Stomach (tissue), 4 donors: ENCODE measurements around the gene TMEM135.

Experiments
- POLR2A ChIP-seq, 4 donors: fragments of 450-650 bp; IDR thresholded peaks; one replicate each; pipeline ENCODE4 v1.6.1; 2016; ENCODE audit warnings: antibody characterized with exemption in 4 of 4, control low read depth in 2 of 4, mild to moderate bottlenecking in 1 of 4, moderate library complexity in 1 of 4
- TF ChIP-seq, protein P1 (sequence below), 7 experiments: fragments of 450-650 bp in 4 of 7; fragments of 200-600 bp in 3 of 7; sonication (generic) in 3 of 7; IDR thresholded peaks; one replicate each; pipeline ENCODE4 v1.5.1; 2016 to 2019; ENCODE audit warnings: antibody characterized with exemption in 7 of 7, control low read depth in 2 of 7, mild to moderate bottlenecking in 1 of 7

- TF ChIP-seq, protein P1, sequence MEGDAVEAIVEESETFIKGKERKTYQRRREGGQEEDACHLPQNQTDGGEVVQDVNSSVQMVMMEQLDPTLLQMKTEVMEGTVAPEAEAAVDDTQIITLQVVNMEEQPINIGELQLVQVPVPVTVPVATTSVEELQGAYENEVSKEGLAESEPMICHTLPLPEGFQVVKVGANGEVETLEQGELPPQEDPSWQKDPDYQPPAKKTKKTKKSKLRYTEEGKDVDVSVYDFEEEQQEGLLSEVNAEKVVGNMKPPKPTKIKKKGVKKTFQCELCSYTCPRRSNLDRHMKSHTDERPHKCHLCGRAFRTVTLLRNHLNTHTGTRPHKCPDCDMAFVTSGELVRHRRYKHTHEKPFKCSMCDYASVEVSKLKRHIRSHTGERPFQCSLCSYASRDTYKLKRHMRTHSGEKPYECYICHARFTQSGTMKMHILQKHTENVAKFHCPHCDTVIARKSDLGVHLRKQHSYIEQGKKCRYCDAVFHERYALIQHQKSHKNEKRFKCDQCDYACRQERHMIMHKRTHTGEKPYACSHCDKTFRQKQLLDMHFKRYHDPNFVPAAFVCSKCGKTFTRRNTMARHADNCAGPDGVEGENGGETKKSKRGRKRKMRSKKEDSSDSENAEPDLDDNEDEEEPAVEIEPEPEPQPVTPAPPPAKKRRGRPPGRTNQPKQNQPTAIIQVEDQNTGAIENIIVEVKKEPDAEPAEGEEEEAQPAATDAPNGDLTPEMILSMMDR (IDR thresholded peaks at IDR 0.05), result no peak
- no peak for TF ChIP-seq POLR2A (IDR thresholded peaks at IDR 0.05)
These were observed 9.1 kb downstream of the TMEM135 start for GRCh38 chr11:87046824-87047223.
